ENCODE data around the gene ADORA2A. TPM values are rescaled to one million over a fixed set of nuclear protein-coding genes. Genes with fewer than 3 reads are reported as not detected.

Gene ADORA2A
- total and polyA plus RNA-seq, 4 donors, result 5.5 to 54.9 (median 22.8) TPM

- DNase-seq, result no peak
- H3K27ac ChIP-seq (ENCODE audit: low read depth in 1 of 2, low read length in 1 of 2), result peak overlapping the region in 1 of 2 donors; percentile 12
- no peaks in the 10 kb centered on the region for H3K9me3 ChIP-seq (ENCODE audit: control insufficient read depth in 4 of 4, insufficient read depth in 3 of 4, low read length in 3 of 4)
- peaks cover 0 to 26% (median 8%) of the 10 kb centered on the region in 5 donors for H3K4me1 ChIP-seq (ENCODE audit: control insufficient read depth in 5 of 5, insufficient read depth in 5 of 5, low read length in 5 of 5)
- no peaks in the 10 kb centered on the region for H3K36me3 ChIP-seq (ENCODE audit: control insufficient read depth in 4 of 4, insufficient read depth in 4 of 4, low read length in 4 of 4)
- WGBS, 2 donors, result 75 to 78% methylated on average over 26 to 32 of the region's 32 CpGs
- peak overlapping the region; percentile 71 for H3K4me3 ChIP-seq
- ATAC-seq (ENCODE audit: insufficient read depth, low FRiP score), result no peak
- TF ChIP-seq CTCF (IDR thresholded peaks at IDR 0.05; ENCODE audit: control extremely low read depth, extremely low read depth), result no peak
- H3K9ac ChIP-seq (ENCODE audit: insufficient read depth in 1 of 2, low read length in 2 of 2), result no peak overlapping the region
- peaks cover 0 to 15% (median 0%) of the 10 kb centered on the region in 3 donors for H3K27me3 ChIP-seq (ENCODE audit: control insufficient read depth in 3 of 3, insufficient read depth in 3 of 3, low read length in 2 of 3)
Measured at GRCh38 chr22:24424901-24425775, 2.3 kb upstream of the ADORA2A start.

- no peaks in the 10 kb centered on the region for H3K36me3 ChIP-seq (ENCODE audit: control insufficient read depth in 4 of 4, insufficient read depth in 4 of 4, low read length in 4 of 4)
- no peak for TF ChIP-seq CTCF (IDR thresholded peaks at IDR 0.05; ENCODE audit: control extremely low read depth, extremely low read depth)
- WGBS, 2 donors, result 90 to 92% methylated on average over 4 of the region's 4 CpGs
- H3K9ac ChIP-seq (ENCODE audit: insufficient read depth in 1 of 2, low read length in 2 of 2), result no peak overlapping the region
- peaks cover 0 to 15% (median 0%) of the 10 kb centered on the region in 3 donors for H3K27me3 ChIP-seq (ENCODE audit: control insufficient read depth in 3 of 3, insufficient read depth in 3 of 3, low read length in 2 of 3)
- ATAC-seq (ENCODE audit: insufficient read depth, low FRiP score) (no peak), DNase-seq (no peak)
- H3K27ac ChIP-seq (ENCODE audit: low read depth in 1 of 2, low read length in 1 of 2), result no peak overlapping the region
- no peaks in the 10 kb centered on the region for H3K9me3 ChIP-seq (ENCODE audit: control insufficient read depth in 4 of 4, insufficient read depth in 3 of 4, low read length in 3 of 4)
- H3K4me3 ChIP-seq, result no peak overlapping the region
- H3K4me1 ChIP-seq (ENCODE audit: control insufficient read depth in 5 of 5, insufficient read depth in 5 of 5, low read length in 5 of 5), result peaks cover 0 to 18% (median 8%) of the 10 kb centered on the region in 5 donors
Measured at GRCh38 chr22:24426436-24426835, 963 bp upstream of the ADORA2A start.

- Histone ChIP-seq H3K4me1 (ENCODE audit: control insufficient read depth in 5 of 5, insufficient read depth in 5 of 5, low read length in 5 of 5) (peaks cover 0 to 20% (median 10%) of the 10 kb centered on the region in 5 donors), H3K27me3 (ENCODE audit: control insufficient read depth in 3 of 3, insufficient read depth in 3 of 3, low read length in 2 of 3) (peaks cover 0 to 15% (median 0%) of the 10 kb centered on the region in 3 donors), H3K4me3 (no peak overlapping the region), H3K9me3 (ENCODE audit: control insufficient read depth in 4 of 4, insufficient read depth in 3 of 4, low read length in 3 of 4) (no peaks in the 10 kb centered on the region), H3K27ac (ENCODE audit: low read depth in 1 of 2, low read length in 1 of 2) (peak overlapping the region in 1 of 2 donors; percentile 7), H3K36me3 (ENCODE audit: control insufficient read depth in 4 of 4, insufficient read depth in 4 of 4, low read length in 4 of 4) (no peaks in the 10 kb centered on the region), H3K9ac (ENCODE audit: insufficient read depth in 1 of 2, low read length in 2 of 2) (no peak overlapping the region)
- 72 to 79% methylated on average over 14 to 19 of the region's 19 CpGs for WGBS, 2 donors
- TF ChIP-seq CTCF (IDR thresholded peaks at IDR 0.05; ENCODE audit: control extremely low read depth, extremely low read depth), result no peak
- ATAC-seq (ENCODE audit: insufficient read depth, low FRiP score) (no peak), DNase-seq (no peak)
Measured at GRCh38 chr22:24426851-24427499, 424 bp upstream of the ADORA2A start.
